ENCODE measurements around the gene DCHS2.

DNA sequence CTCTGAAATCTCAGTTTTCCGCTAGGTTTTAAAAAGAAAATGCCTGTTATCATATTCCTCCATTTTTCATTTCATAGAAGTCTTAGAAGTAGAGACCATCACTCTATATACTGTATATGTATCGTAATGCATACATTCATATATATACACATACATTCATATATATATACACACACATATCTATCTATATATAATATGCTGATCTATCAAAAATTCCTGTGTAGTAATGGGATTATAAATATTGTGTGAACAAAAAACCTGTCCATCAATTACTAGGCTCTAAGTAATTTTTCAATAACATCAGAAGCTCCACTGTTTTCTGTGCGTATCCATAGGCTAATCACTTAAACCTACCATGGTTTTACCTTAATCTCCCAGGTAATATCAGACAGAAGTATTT, 150.2 kb downstream of the DCHS2 start:
- TF ChIP-seq EZH2 (IDR thresholded peaks at IDR 0.05; ENCODE audit: low read depth, unreplicated experiment): no peak
- TF ChIP-seq, protein P1, sequence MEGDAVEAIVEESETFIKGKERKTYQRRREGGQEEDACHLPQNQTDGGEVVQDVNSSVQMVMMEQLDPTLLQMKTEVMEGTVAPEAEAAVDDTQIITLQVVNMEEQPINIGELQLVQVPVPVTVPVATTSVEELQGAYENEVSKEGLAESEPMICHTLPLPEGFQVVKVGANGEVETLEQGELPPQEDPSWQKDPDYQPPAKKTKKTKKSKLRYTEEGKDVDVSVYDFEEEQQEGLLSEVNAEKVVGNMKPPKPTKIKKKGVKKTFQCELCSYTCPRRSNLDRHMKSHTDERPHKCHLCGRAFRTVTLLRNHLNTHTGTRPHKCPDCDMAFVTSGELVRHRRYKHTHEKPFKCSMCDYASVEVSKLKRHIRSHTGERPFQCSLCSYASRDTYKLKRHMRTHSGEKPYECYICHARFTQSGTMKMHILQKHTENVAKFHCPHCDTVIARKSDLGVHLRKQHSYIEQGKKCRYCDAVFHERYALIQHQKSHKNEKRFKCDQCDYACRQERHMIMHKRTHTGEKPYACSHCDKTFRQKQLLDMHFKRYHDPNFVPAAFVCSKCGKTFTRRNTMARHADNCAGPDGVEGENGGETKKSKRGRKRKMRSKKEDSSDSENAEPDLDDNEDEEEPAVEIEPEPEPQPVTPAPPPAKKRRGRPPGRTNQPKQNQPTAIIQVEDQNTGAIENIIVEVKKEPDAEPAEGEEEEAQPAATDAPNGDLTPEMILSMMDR (conservative IDR thresholded peaks at IDR 0.05; ENCODE audit: low read depth in 2 of 2): no peak
- no peak for TF ChIP-seq JUNB (IDR thresholded peaks at IDR 0.05; ENCODE audit: unreplicated experiment)
- no peak for TF ChIP-seq POLR2AphosphoS5 (IDR thresholded peaks at IDR 0.05; ENCODE audit: low read depth)
- no peak for TF ChIP-seq EZH2phosphoT487 (IDR thresholded peaks at IDR 0.05; ENCODE audit: unreplicated experiment)
- TF ChIP-seq, protein P2, sequence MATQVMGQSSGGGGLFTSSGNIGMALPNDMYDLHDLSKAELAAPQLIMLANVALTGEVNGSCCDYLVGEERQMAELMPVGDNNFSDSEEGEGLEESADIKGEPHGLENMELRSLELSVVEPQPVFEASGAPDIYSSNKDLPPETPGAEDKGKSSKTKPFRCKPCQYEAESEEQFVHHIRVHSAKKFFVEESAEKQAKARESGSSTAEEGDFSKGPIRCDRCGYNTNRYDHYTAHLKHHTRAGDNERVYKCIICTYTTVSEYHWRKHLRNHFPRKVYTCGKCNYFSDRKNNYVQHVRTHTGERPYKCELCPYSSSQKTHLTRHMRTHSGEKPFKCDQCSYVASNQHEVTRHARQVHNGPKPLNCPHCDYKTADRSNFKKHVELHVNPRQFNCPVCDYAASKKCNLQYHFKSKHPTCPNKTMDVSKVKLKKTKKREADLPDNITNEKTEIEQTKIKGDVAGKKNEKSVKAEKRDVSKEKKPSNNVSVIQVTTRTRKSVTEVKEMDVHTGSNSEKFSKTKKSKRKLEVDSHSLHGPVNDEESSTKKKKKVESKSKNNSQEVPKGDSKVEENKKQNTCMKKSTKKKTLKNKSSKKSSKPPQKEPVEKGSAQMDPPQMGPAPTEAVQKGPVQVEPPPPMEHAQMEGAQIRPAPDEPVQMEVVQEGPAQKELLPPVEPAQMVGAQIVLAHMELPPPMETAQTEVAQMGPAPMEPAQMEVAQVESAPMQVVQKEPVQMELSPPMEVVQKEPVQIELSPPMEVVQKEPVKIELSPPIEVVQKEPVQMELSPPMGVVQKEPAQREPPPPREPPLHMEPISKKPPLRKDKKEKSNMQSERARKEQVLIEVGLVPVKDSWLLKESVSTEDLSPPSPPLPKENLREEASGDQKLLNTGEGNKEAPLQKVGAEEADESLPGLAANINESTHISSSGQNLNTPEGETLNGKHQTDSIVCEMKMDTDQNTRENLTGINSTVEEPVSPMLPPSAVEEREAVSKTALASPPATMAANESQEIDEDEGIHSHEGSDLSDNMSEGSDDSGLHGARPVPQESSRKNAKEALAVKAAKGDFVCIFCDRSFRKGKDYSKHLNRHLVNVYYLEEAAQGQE (IDR thresholded peaks at IDR 0.05; ENCODE audit: unreplicated experiment): no peak
- TF ChIP-seq CREB1 (CRISPR knock-in tag; IDR thresholded peaks at IDR 0.05; ENCODE audit: low read depth): no peak
- TF ChIP-seq, protein P3, sequence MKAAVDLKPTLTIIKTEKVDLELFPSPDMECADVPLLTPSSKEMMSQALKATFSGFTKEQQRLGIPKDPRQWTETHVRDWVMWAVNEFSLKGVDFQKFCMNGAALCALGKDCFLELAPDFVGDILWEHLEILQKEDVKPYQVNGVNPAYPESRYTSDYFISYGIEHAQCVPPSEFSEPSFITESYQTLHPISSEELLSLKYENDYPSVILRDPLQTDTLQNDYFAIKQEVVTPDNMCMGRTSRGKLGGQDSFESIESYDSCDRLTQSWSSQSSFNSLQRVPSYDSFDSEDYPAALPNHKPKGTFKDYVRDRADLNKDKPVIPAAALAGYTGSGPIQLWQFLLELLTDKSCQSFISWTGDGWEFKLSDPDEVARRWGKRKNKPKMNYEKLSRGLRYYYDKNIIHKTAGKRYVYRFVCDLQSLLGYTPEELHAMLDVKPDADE (IDR thresholded peaks at IDR 0.05): no peak
- no peak for TF ChIP-seq NANOG (IDR thresholded peaks at IDR 0.05; ENCODE audit: borderline replicate concordance)
- no peak for TF ChIP-seq ZNF114 (CRISPR knock-in tag; IDR thresholded peaks at IDR 0.05)
- no peak for TF ChIP-seq ZNF331 (CRISPR knock-in tag; IDR thresholded peaks at IDR 0.05; ENCODE audit: low read depth)
- TF ChIP-seq STAT1 (IDR thresholded peaks at IDR 0.05; ENCODE audit: unreplicated experiment): no peak
- TF ChIP-seq, protein P4, sequence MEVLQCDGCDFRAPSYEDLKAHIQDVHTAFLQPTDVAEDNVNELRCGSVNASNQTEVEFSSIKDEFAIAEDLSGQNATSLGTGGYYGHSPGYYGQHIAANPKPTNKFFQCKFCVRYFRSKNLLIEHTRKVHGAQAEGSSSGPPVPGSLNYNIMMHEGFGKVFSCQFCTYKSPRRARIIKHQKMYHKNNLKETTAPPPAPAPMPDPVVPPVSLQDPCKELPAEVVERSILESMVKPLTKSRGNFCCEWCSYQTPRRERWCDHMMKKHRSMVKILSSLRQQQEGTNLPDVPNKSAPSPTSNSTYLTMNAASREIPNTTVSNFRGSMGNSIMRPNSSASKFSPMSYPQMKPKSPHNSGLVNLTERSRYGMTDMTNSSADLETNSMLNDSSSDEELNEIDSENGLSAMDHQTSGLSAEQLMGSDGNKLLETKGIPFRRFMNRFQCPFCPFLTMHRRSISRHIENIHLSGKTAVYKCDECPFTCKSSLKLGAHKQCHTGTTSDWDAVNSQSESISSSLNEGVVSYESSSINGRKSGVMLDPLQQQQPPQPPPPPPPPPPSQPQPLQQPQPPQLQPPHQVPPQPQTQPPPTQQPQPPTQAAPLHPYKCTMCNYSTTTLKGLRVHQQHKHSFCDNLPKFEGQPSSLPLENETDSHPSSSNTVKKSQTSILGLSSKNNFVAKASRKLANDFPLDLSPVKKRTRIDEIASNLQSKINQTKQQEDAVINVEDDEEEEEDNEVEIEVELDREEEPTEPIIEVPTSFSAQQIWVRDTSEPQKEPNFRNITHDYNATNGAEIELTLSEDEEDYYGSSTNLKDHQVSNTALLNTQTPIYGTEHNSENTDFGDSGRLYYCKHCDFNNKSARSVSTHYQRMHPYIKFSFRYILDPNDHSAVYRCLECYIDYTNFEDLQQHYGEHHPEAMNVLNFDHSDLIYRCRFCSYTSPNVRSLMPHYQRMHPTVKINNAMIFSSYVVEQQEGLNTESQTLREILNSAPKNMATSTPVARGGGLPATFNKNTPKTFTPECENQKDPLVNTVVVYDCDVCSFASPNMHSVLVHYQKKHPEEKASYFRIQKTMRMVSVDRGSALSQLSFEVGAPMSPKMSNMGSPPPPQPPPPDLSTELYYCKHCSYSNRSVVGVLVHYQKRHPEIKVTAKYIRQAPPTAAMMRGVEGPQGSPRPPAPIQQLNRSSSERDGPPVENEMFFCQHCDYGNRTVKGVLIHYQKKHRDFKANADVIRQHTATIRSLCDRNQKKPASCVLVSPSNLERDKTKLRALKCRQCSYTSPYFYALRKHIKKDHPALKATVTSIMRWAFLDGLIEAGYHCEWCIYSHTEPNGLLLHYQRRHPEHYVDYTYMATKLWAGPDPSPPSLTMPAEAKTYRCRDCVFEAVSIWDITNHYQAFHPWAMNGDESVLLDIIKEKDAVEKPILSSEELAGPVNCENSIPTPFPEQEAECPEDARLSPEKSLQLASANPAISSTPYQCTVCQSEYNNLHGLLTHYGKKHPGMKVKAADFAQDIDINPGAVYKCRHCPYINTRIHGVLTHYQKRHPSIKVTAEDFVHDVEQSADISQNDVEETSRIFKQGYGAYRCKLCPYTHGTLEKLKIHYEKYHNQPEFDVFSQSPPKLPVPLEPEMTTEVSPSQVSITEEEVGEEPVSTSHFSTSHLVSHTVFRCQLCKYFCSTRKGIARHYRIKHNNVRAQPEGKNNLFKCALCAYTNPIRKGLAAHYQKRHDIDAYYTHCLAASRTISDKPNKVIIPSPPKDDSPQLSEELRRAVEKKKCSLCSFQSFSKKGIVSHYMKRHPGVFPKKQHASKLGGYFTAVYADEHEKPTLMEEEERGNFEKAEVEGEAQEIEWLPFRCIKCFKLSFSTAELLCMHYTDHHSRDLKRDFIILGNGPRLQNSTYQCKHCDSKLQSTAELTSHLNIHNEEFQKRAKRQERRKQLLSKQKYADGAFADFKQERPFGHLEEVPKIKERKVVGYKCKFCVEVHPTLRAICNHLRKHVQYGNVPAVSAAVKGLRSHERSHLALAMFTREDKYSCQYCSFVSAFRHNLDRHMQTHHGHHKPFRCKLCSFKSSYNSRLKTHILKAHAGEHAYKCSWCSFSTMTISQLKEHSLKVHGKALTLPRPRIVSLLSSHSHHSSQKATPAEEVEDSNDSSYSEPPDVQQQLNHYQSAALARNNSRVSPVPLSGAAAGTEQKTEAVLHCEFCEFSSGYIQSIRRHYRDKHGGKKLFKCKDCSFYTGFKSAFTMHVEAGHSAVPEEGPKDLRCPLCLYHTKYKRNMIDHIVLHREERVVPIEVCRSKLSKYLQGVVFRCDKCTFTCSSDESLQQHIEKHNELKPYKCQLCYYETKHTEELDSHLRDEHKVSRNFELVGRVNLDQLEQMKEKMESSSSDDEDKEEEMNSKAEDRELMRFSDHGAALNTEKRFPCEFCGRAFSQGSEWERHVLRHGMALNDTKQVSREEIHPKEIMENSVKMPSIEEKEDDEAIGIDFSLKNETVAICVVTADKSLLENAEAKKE (CRISPR knock-in tag; IDR thresholded peaks at IDR 0.05): no peak

Data from GM23338 (cell line).